Neural cell (in vitro differentiated cells): ENCODE results near the gene ZBTB40. TPM values are rescaled to one million over a fixed set of nuclear protein-coding genes. Genes with fewer than 3 reads are reported as not detected.
A peak's percentile ranks its signal among the peaks of the same experiment; 100 is the strongest.

Source experiments
- H2AFZ ChIP-seq: fragments of 200-600, 300-800 bp; sonication (generic), shearing (Covaris generic); 2 replicates; pipeline ENCODE4 v1.6.0; 2014; ENCODE audit warnings: low read depth, mild to moderate bottlenecking, antibody characterized with exemption, low read length, moderate library complexity
- H3F3A ChIP-seq: fragments of 200-600 bp; shearing (Covaris generic); 2 replicates; pipeline ENCODE4 v1.6.1; 2016; ENCODE audit warnings: mild to moderate bottlenecking, moderate library complexity, mixed read lengths, antibody characterized with exemption, low read length; ENCODE audit not compliant: insufficient read depth, poor library complexity, severe bottlenecking
- H3K27ac ChIP-seq: fragments of 200-600, 300-800 bp; sonication (generic), shearing (Covaris generic); 2 replicates; pipeline ENCODE4 v1.5.1; 2014; ENCODE audit warnings: mild to moderate bottlenecking, low read length, moderate library complexity
- H3K27me3 ChIP-seq: fragments of 300-800, 200-600 bp; sonication (generic), shearing (Covaris generic); 2 replicates; pipeline ENCODE4 v1.6.0; 2014; ENCODE audit warnings: mild to moderate bottlenecking, low read depth, low read length, moderate library complexity; ENCODE audit not compliant: insufficient read depth
- H3K36me3 ChIP-seq: fragments of 300-800, 200-600 bp; sonication (generic), shearing (Covaris generic); 2 replicates; pipeline ENCODE4 v1.5.1; 2014; ENCODE audit warnings: mild to moderate bottlenecking, antibody characterized with exemption, low read length, moderate library complexity; ENCODE audit not compliant: insufficient read depth
- H3K4me2 ChIP-seq: fragments of 300-800, 200-600 bp; sonication (generic), shearing (Covaris generic); 2 replicates; pipeline ENCODE4 v1.6.0; 2014; ENCODE audit warnings: mild to moderate bottlenecking, low read length
- H3K4me3 ChIP-seq: fragments of 300-800, 200-600 bp; sonication (generic), shearing (Covaris generic); 2 replicates; pipeline ENCODE4 v1.5.1; 2014; ENCODE audit warnings: mild to moderate bottlenecking, low read length, moderate library complexity
- H3K79me2 ChIP-seq: fragments of 200-600 bp; shearing (Covaris generic); replicated peaks from 2 replicates; pipeline ENCODE4 v1.6.0; 2014; ENCODE audit warnings: mild to moderate bottlenecking, low read length, moderate library complexity; ENCODE audit not compliant: insufficient read depth
- H3K9ac ChIP-seq: fragments of 300-800, 200-600 bp; sonication (generic), shearing (Covaris generic); 2 replicates; pipeline ENCODE4 v1.6.1; 2016; ENCODE audit warnings: mild to moderate bottlenecking, low read length, mixed read lengths
- H3K9me2 ChIP-seq: fragments of 200-600 bp; shearing (Covaris generic); 2 replicates; pipeline ENCODE4 v1.6.1; 2016; ENCODE audit warnings: mild to moderate bottlenecking, low read length, mixed read lengths; ENCODE audit not compliant: insufficient read depth
- H3K9me3 ChIP-seq: fragments of 200-600, 300-800 bp; sonication (generic), shearing (Covaris generic); 2 replicates; pipeline ENCODE4 v1.6.1; 2016; ENCODE audit warnings: mild to moderate bottlenecking, mixed run types, low read length, moderate library complexity, mixed read lengths
- H4K20me1 ChIP-seq: fragments of 200-600 bp; shearing (Covaris generic); 2 replicates; pipeline ENCODE4 v1.6.1; 2016; ENCODE audit warnings: mild to moderate bottlenecking, mixed run types; ENCODE audit not compliant: insufficient read depth
- EP300 ChIP-seq: fragments of 450-650 bp; conservative IDR thresholded peaks from 2 replicates; pipeline ENCODE4 v1.6.1; 2014; ENCODE audit warnings: antibody characterized with exemption, mild to moderate bottlenecking, moderate library complexity; ENCODE audit not compliant: poor library complexity, severe bottlenecking
- EZH2 ChIP-seq: fragments of 200-600, 300-800 bp; shearing (Covaris generic), sonication (generic); IDR thresholded peaks from 2 replicates; pipeline ENCODE4 v1.6.1; 2014; ENCODE audit warnings: antibody characterized with exemption, low read length, borderline replicate concordance, mild to moderate bottlenecking; ENCODE audit not compliant: insufficient read depth, poor library complexity, severe bottlenecking
- MXI1 ChIP-seq: fragments of 450-650 bp; conservative IDR thresholded peaks from 2 replicates; pipeline ENCODE4 v1.6.1; 2014; ENCODE audit warnings: antibody characterized with exemption, mild to moderate bottlenecking; ENCODE audit not compliant: poor library complexity, severe bottlenecking
- POLR2AphosphoS5 ChIP-seq: IDR thresholded peaks from 2 replicates; pipeline ENCODE4 v1.6.1; 2012
- RAD21 ChIP-seq: fragments of 450-650 bp; conservative IDR thresholded peaks from 2 replicates; pipeline ENCODE4 v1.6.1; 2014; ENCODE audit warnings: antibody characterized with exemption, mild to moderate bottlenecking, moderate library complexity
- SMC3 ChIP-seq: fragments of 450-650 bp; conservative IDR thresholded peaks from 2 replicates; pipeline ENCODE4 v1.6.1; 2014; ENCODE audit warnings: antibody characterized with exemption, mild to moderate bottlenecking, moderate library complexity; ENCODE audit not compliant: poor library complexity
- TAF1 ChIP-seq: IDR thresholded peaks from 2 replicates; pipeline ENCODE4 v1.6.1; 2012; ENCODE audit warnings: low read depth
- polyA plus RNA-seq: library from polyadenylated mRNA; depleted of rRNA; stranded (reverse); fragments of >200 nt; gene quantifications from 2 replicates; pipeline ENCODE4 v1.2.3, GENCODE V29; 2014
- TF ChIP-seq, protein P1 (sequence below): IDR thresholded peaks from 2 replicates; pipeline ENCODE4 v1.6.1; 2012; ENCODE audit warnings: borderline replicate concordance
- TF ChIP-seq, protein P2 (sequence below): fragments of 450-650 bp; IDR thresholded peaks from 2 replicates; pipeline ENCODE4 v1.5.1; 2014; ENCODE audit warnings: antibody characterized with exemption, mild to moderate bottlenecking, moderate library complexity; ENCODE audit not compliant: poor library complexity, severe bottlenecking

The ZBTB40 gene
- polyA plus RNA-seq, 1 donor from 2014 or later: 12.7 TPM

DNA sequence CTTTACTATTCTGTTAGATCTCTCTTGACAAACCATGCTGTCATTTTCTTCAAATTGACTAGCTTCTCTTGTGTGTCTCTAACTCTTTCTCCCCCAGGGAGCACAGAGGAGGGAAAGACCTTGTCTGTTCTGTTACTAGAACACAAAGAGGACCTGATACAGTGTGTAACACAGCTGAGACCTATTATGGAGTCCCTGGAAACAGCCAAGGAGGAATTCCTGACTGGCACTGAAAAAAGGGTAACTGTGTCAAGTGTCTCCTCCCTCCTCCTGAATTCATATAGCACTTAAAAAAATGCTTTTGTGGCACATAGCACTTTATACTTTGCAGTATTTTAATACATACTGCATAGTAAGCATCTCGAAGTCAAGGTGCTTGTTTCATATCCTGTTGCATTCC, 50.6 kb downstream of the ZBTB40 start:
- H3K4me3 ChIP-seq: peak overlapping the region; percentile 42
- peak overlapping the region; percentile 38 for H3K4me2 ChIP-seq
- no peaks in the 10 kb centered on the region for H3K9me2 ChIP-seq
- no peaks in the 10 kb centered on the region for H4K20me1 ChIP-seq
- H2AFZ ChIP-seq: peak overlapping the region; percentile 16
- no peaks in the 10 kb centered on the region for H3K27me3 ChIP-seq
- no peaks in the 10 kb centered on the region for H3F3A ChIP-seq
- no peaks in the 10 kb centered on the region for H3K36me3 ChIP-seq
- H3K9ac ChIP-seq: peak overlapping the region; percentile 35
- H3K27ac ChIP-seq: peak overlapping the region; percentile 70
- no peak for TF ChIP-seq MXI1
- peak; percentile 41 for TF ChIP-seq SMC3
- TF ChIP-seq TAF1: no peak
- peak; percentile 58 for TF ChIP-seq EP300
- peak; percentile 61 for TF ChIP-seq POLR2AphosphoS5
- TF ChIP-seq, protein P1, sequence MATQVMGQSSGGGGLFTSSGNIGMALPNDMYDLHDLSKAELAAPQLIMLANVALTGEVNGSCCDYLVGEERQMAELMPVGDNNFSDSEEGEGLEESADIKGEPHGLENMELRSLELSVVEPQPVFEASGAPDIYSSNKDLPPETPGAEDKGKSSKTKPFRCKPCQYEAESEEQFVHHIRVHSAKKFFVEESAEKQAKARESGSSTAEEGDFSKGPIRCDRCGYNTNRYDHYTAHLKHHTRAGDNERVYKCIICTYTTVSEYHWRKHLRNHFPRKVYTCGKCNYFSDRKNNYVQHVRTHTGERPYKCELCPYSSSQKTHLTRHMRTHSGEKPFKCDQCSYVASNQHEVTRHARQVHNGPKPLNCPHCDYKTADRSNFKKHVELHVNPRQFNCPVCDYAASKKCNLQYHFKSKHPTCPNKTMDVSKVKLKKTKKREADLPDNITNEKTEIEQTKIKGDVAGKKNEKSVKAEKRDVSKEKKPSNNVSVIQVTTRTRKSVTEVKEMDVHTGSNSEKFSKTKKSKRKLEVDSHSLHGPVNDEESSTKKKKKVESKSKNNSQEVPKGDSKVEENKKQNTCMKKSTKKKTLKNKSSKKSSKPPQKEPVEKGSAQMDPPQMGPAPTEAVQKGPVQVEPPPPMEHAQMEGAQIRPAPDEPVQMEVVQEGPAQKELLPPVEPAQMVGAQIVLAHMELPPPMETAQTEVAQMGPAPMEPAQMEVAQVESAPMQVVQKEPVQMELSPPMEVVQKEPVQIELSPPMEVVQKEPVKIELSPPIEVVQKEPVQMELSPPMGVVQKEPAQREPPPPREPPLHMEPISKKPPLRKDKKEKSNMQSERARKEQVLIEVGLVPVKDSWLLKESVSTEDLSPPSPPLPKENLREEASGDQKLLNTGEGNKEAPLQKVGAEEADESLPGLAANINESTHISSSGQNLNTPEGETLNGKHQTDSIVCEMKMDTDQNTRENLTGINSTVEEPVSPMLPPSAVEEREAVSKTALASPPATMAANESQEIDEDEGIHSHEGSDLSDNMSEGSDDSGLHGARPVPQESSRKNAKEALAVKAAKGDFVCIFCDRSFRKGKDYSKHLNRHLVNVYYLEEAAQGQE: peak; percentile 61
- peak; percentile 30 for TF ChIP-seq RAD21
- TF ChIP-seq, protein P2, sequence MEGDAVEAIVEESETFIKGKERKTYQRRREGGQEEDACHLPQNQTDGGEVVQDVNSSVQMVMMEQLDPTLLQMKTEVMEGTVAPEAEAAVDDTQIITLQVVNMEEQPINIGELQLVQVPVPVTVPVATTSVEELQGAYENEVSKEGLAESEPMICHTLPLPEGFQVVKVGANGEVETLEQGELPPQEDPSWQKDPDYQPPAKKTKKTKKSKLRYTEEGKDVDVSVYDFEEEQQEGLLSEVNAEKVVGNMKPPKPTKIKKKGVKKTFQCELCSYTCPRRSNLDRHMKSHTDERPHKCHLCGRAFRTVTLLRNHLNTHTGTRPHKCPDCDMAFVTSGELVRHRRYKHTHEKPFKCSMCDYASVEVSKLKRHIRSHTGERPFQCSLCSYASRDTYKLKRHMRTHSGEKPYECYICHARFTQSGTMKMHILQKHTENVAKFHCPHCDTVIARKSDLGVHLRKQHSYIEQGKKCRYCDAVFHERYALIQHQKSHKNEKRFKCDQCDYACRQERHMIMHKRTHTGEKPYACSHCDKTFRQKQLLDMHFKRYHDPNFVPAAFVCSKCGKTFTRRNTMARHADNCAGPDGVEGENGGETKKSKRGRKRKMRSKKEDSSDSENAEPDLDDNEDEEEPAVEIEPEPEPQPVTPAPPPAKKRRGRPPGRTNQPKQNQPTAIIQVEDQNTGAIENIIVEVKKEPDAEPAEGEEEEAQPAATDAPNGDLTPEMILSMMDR: no peak
- no peak for TF ChIP-seq EZH2
- no peaks in the 10 kb centered on the region for H3K9me3 ChIP-seq
- no peaks in the 10 kb centered on the region for H3K79me2 ChIP-seq

DNA sequence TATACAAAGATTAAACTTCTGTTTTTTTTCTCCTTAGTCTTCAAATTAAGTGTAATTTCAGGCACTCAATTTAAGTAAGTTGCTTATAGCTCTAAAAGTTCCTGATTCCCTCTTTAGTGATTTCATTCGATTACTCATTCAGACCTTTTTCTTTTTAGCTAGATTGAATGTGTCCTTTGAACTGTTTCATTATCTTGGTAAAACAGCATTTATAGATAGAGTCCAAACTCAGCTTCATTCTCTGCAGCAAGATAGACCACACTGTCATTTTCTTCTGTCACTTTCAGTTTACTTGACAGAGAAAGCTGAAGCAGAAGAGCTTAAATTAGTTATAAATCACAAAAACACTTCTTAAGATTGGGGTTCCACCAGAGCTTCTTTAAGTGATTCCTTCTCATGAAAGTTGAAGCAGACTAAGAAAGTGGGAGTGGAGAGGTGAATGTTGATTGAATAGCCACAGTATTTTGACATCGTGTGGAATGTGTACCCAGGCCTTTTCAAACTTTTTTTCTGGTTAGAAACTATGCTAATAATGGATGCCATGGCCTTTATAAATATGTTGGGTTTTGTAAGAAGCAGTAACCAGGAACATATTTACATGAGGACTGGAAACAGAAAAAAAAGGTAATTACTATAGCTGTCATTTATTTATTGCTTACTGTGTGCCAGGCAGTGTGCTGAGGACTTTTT, 52.2 kb downstream of the ZBTB40 start:
- Histone ChIP-seq H3K79me2 (no peaks in the 10 kb centered on the region), H3K36me3 (no peaks in the 10 kb centered on the region), H3K27me3 (no peaks in the 10 kb centered on the region), H3K9ac (no peak overlapping the region), H3F3A (no peaks in the 10 kb centered on the region), H3K9me2 (no peaks in the 10 kb centered on the region), H3K9me3 (no peaks in the 10 kb centered on the region), H3K27ac (no peak overlapping the region), H3K4me2 (no peak overlapping the region), H2AFZ (no peak overlapping the region), H3K4me3 (no peak overlapping the region), H4K20me1 (no peaks in the 10 kb centered on the region)
- no peak for TF ChIP-seq SMC3
